ENCODE measurements around the gene MYEF2.

- TF ChIP-seq CTCF (IDR thresholded peaks at IDR 0.05), result no peak
- TF ChIP-seq POLR2AphosphoS5 (IDR thresholded peaks at IDR 0.05), result no peak
These were observed 88.0 kb downstream of the MYEF2 start for GRCh38 chr15:48090115-48090514.
